Keratinocyte (primary cell): Measurements from ENCODE around the gene F8.

Experiments used
- CTCF ChIP-seq, 3 experiments: IDR thresholded peaks in 1 of 3; conservative IDR thresholded peaks in 1 of 3; optimal IDR thresholded peaks in 1 of 3; 2 replicates in 2 of 3; 3 replicates in 1 of 3; pipeline versions ENCODE3 to v1.5.1; 2011; ENCODE audit warnings: low read length in 3 of 3, mild to moderate bottlenecking in 3 of 3, moderate library complexity in 2 of 3, control low read depth in 1 of 3, inconsistent platforms in 1 of 3; ENCODE audit not compliant: insufficient read depth in 2 of 3; ENCODE audit errors: extremely low read depth in 1 of 3
- EZH2 ChIP-seq: IDR thresholded peaks from one replicate; pipeline ENCODE4 v1.6.1; 2012; ENCODE audit warnings: inconsistent platforms, mild to moderate bottlenecking, low read length, moderate library complexity

GRCh38 chrX:154797006-154797405, 225.5 kb downstream of the F8 start:
- TF ChIP-seq CTCF (optimal IDR thresholded peaks at IDR 0.05 in 1 of 3, IDR thresholded peaks at IDR 0.05 in 1 of 3, conservative IDR thresholded peaks at IDR 0.05 in 1 of 3; ENCODE audit: extremely low read depth in 1 of 3, insufficient read depth in 2 of 3, low read length in 3 of 3) (no peak), EZH2 (no peak)
